T47D (cell line): Measurements from ENCODE around the gene CDK3.

Experiments used
- DNase-seq, 2 experiments: peaks; one replicate each; pipeline versions ENCODE4 v3.0.0 to v3.0.0-alpha.2; 2011 to 2012; ENCODE audit warnings: low read depth in 1 of 2, low spot score in 1 of 2
- JUND ChIP-seq: IDR thresholded peaks from 2 replicates; pipeline ENCODE4 v1.6.1; 2012; ENCODE audit warnings: low read depth
- in situ Hi-C: cut with HindIII; loops from 2 replicates; pipeline ENCODE4 v1.10.0; 2016; ENCODE audit warnings: low sequenced_read_pairs, low pct_unique_long_range_greater_than_20kb

CDK3 gene

GRCh38 chr17:75978938-75979704, 21.5 kb upstream of the CDK3 start, which contains the start of the genes ACOX1 and TEN1:
Gene ACOX1, minus strand, starts transcription at chr17:75979166. Its CDS starts 93 bp downstream, at chr17:75979073.
Gene TEN1, plus strand, starts transcription at chr17:75979240. Its CDS starts 6,953 bp downstream, at chr17:75986193.
- in situ Hi-C loops: no loop called here
- peak; percentile 65 to 99 for DNase-seq

DNA sequence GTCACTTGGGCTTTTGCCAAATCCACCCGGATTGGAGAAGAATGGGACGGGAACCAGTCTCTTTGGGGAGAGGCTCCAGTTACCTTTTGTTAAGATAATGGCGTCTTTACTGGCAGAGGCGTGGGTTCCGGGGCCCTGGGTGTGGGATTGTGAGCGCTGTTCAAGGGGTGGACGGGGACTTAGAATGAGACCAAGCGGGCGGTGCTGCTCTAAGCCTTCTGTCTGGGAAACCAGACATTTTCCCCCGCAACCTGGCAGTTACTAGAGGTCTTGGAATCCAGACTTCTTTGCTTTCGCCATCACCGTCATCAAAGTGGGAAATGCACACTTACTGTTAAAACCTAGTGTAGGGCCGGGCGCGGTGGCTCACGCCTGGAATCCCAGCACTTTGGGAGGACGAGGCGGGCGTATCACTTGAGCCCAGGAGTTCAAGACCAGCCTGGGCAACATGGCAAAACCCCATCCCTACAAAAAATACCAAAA, 20.9 kb upstream of the CDK3 start:
- TF ChIP-seq JUND: no peak
- no peak for DNase-seq
- in situ Hi-C loops: no loop called here

More at GRCh38 chr17:75978938-75979704, 21.5 kb upstream of the CDK3 start, which contains the start of the genes ACOX1 and TEN1:
- no peak for TF ChIP-seq JUND

DNA sequence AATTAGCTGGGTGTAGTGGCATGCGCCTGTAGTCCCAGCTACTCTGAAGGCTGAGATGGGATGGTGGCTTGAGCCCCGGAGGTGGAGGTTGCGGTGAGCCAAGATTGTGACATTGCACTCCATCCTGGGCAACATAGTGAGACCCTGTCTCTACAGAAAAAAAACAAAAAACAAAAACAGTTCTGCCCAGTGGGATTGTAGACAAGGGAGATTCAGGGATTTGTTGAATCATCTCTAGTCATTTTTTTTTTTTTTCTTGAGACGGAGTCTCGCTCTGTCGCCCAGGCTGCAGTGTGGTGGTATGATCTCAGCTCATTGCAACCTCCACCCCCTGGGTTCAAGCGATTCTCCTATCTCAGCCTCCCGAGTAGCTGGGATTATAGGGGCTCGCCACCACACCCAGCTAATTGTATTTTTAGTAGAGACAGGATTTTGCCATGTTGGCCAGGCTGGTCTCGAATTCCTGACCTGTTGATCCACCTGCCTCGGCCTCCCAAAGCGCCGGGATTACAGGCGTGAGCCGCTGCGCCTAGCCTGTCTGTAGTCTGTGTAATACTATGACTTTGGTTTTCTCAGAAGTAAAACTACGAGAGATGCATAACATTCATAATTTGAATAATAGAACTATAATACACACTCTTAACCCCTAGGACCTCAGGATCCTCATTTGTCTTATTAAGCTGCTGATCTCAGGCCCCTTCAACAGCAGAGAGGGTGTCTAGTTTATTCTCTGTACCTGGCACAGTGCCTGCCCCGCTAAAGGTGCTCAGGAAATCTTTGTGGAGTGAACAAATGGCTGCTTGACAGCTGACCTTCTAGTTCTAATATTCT, 20.3 kb upstream of the CDK3 start:
- DNase-seq: no peak
- no peak for TF ChIP-seq JUND
- in situ Hi-C loops: no loop called here

- no peak for DNase-seq
- no peak for TF ChIP-seq JUND
- in situ Hi-C loops: no loop called here
Observed at GRCh38 chr17:75981019-75981615, 19.5 kb upstream of the CDK3 start.

DNA sequence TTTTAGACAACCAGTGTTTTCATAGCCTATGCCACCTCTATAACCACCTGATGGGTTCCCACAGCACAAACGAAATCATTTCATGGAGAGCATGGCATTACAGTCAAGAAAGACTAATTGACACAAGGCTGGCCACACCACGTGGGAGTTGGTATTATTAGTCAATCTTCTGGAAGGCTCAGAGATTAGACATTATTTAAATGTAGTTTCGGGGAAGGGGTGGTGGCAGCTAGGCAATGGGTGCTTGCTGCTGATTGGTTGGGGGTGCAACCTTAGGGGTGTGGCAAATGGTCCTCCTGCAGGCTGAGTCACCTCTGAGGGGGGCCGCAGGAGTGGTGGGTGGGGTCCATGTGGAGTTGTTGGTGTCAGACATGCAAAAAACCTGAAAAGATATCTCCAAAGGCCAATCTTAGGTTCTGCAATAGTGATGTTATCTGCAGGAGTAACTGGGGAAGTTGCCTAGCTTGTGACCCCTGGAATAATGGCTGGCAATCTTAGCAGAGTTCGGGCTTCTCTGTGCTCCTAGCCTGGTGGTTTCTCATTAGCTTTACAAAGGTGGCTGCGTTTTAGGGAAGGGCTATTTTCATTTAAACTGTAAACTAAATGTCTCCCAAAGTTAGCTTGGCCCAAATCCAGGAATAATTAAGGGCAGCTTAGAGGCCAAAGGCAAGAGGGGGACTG, 17.0 kb upstream of the CDK3 start:
- no peak for TF ChIP-seq JUND
- no peak for DNase-seq
- in situ Hi-C loops: no loop called here

DNA sequence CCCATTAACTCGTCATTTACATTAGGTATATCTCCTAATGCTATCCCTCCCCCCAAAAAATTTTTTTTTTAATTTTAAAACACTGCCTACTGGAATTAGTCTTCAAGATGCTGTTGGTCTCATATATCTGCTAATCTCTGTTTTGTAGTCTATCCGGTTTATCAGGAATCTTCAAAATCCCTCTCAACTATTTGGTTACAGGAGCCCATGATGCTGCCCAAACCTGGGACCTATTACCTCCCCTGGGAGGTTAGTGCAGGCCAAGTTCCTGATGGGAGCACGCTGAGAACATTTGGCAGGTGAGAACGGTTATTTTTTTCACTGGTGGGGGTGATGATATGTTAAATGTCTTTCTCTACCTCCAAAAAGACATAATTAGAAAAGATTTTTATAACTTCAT, 14.7 kb upstream of the CDK3 start:
- no peak for TF ChIP-seq JUND
- no peak for DNase-seq
- in situ Hi-C loops: no loop called here

DNA sequence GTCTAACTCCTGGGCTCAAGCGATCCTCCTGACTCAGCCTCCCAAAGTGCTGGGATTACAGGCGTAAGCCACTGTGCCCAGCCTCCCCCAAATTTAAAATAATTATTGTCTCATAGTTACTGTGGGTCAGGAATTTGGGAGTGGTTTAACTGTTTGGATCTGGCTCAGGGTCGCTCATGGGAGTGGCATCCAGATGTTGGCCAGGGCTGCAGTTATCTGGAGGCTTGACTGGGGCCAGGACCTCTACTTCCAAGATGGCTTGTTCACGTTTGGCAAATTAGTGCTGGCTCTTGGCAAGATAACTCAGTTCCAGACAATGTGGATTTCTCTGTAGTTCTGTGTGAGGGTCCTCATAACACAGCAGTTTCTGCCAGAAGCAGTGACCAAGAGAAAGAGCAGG, 13.6 kb upstream of the CDK3 start:
- DNase-seq: no peak
- in situ Hi-C loops: no loop called here
- TF ChIP-seq JUND: no peak

DNA sequence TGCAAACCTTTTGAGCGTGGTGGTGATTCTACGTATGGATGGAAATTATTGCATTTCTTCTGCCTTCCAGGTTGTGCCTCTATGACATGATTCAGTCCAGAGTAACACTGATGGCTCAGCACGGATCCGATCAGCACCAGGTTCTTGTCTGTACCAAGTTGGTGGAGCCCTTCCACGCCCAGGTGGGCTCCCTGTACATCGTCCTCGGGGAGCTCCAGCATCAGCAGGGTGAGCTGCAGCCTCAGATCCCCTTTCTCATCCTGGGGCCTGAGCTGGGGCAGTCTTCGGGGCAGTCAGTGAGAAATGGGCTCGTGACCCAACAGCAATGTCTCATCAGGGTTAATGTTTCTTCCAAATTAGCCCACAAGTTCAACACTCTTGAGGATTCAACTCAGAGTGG, 9.3 kb upstream of the CDK3 start:
- in situ Hi-C loops: no loop called here
- TF ChIP-seq JUND: no peak
- no peak for DNase-seq

DNA sequence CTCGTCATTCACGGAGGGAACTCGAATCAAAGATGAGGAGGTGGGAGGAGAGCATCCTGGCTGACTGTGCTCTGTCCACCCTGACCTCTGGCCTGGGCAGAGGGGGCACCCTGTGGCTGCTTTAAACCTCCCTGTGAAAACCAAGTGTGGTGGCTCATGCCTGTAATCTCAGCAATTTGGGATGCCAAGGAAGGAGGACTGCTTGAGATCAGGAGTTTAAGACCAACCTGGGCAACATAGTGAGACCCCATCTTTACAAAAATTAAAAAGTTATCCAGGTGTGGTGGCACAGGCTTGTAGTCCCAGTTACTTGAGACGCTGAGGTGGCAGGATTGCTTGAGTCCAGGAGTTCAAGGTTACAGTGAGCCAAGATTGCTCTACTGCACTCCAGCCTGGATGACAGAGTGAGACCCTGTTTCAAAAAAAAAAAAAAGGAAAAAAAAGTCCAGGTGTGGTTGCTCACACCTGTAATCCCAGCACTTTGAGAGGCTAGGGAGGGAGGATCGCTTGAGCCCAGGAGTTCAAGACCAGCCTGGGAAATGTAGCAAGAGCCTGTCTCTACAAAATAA, 5.8 kb upstream of the CDK3 start:
- TF ChIP-seq JUND: no peak
- no peak for DNase-seq
- in situ Hi-C loops: no loop called here

- DNase-seq: no peak
- no peak for TF ChIP-seq JUND
- in situ Hi-C loops: no loop called here
Observed at GRCh38 chr17:75995385-75995925, 5.2 kb upstream of the CDK3 start.

DNA sequence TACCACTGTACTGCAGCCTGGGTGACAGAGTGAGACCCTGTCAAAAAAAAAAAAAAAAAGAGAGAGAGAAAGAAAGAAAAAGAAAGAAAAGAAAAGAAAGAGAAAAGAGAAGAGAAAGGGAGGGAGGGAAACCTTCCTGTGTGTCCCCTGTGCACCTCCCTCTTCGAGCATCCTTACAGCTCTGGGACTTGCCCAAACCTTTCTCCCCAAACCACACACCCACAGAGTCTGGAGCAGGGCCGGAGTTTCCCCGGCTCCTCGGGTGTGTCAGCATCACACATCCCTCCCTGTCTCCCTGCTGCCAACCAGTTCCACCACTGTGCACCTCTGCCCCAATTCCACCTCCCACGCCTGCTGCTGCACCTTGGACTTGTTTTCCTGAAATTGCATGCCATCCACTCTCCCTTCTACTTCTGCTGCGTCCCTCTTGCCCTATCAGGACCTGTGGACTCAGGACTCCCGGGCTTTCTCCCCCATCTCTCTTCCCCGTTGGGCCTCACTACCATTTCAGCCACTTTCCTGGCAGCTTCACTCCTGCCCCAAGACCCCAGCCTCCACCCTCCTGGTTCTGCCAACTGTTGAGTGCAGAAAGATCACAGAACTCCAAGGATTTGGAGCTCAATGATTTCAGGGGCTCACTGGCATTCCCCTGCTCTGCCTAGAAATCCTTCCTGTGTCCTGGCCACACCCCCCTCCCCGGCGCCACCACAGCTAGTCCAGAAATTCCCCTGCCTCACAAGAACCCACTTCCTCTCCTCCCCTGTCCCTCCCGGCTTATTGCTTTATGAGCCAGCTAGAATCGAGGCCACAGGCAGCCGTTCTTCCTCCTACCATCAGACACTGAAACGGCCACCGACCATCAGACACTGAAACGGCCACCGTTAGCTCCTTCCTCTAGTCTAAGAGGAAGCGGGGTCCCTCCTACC, 3.7 kb upstream of the CDK3 start:
- TF ChIP-seq JUND: no peak
- in situ Hi-C loops: no loop called here

More for the DNA sequence above, 3.7 kb upstream of the CDK3 start:
- DNase-seq: no peak
